ENCODE results near the gene APBA2.

GRCh38 chr15:28894631-28895030 lies 8.9 kb downstream of the APBA2 start:
- no peak for TF ChIP-seq CTCF (IDR thresholded peaks at IDR 0.05)
- no peak for TF ChIP-seq ZSCAN18 (CRISPR knock-in tag; IDR thresholded peaks at IDR 0.05)
- TF ChIP-seq GRHL2 (CRISPR knock-in tag; IDR thresholded peaks at IDR 0.05; ENCODE audit: insufficient replicate concordance, severe bottlenecking): no peak
- no peak for TF ChIP-seq ZNF281 (CRISPR knock-in tag; IDR thresholded peaks at IDR 0.05)
- TF ChIP-seq USF2 (CRISPR knock-in tag; IDR thresholded peaks at IDR 0.05): no peak
- no peak for TF ChIP-seq ZBTB21 (CRISPR knock-in tag; IDR thresholded peaks at IDR 0.05; ENCODE audit: borderline replicate concordance)
- no peak for TF ChIP-seq TP53 (CRISPR knock-in tag; IDR thresholded peaks at IDR 0.05)
- no peak for TF ChIP-seq CREM (CRISPR knock-in tag; IDR thresholded peaks at IDR 0.05)
